GM12875 (cell line): Measurements from ENCODE around the gene CNTN6.

ENCODE experiments used
- H3K4me3 ChIP-seq: one replicate; pipeline ENCODE4 v1.5.1; 2011; ENCODE audit warnings: low read depth, low read length, control low read depth
- TF ChIP-seq, protein P1 (sequence below): IDR thresholded peaks from 2 replicates; pipeline ENCODE4 v1.5.1; 2011; ENCODE audit warnings: low read depth, mild to moderate bottlenecking, control low read depth, inconsistent platforms, low read length, moderate library complexity, borderline replicate concordance; ENCODE audit not compliant: insufficient read depth

The CNTN6 gene

DNA sequence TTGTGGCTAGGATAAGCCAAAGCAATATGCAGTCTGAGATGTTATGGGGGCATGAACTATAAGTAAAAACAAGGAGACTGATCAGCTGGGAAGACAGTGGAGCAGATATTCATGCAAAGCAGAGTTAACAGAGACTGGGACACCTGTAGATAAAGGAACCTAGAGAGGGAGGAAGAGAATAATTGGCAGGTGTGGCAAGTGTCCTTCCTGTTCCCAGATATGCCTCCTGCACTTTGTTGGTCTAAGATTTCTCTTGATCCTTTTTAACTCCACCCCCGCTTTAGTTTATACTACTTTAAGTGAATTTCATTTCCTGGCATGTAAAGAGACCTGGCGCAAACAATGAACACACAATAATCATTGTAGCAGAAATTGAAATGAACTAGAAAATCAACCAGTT is 169.4 kb downstream of the CNTN6 start:
- no peak overlapping the region for H3K4me3 ChIP-seq

DNA sequence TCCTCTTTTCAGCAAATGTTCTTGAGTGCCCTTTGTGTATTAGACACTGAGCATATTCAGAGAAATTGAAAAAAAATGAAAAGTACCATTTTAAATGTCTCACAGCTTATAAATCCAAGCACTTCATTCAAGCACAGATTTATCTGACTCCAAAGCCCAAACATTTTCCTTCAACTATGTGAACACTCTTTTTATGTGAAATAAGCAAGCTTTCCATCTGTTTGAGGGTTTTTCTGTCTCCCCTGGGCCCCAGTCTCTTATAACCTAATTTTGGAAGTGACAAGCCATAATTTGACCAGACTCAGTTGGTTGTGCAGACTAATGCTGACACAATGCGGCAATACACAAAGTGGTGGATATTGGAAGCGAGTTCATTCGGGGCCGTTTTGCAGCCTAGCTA is 170.3 kb downstream of the CNTN6 start:
- TF ChIP-seq, protein P1, sequence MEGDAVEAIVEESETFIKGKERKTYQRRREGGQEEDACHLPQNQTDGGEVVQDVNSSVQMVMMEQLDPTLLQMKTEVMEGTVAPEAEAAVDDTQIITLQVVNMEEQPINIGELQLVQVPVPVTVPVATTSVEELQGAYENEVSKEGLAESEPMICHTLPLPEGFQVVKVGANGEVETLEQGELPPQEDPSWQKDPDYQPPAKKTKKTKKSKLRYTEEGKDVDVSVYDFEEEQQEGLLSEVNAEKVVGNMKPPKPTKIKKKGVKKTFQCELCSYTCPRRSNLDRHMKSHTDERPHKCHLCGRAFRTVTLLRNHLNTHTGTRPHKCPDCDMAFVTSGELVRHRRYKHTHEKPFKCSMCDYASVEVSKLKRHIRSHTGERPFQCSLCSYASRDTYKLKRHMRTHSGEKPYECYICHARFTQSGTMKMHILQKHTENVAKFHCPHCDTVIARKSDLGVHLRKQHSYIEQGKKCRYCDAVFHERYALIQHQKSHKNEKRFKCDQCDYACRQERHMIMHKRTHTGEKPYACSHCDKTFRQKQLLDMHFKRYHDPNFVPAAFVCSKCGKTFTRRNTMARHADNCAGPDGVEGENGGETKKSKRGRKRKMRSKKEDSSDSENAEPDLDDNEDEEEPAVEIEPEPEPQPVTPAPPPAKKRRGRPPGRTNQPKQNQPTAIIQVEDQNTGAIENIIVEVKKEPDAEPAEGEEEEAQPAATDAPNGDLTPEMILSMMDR, result no peak
- H3K4me3 ChIP-seq, result no peak overlapping the region

More for the DNA sequence above, 169.4 kb downstream of the CNTN6 start:
- TF ChIP-seq, protein P1, result no peak

DNA sequence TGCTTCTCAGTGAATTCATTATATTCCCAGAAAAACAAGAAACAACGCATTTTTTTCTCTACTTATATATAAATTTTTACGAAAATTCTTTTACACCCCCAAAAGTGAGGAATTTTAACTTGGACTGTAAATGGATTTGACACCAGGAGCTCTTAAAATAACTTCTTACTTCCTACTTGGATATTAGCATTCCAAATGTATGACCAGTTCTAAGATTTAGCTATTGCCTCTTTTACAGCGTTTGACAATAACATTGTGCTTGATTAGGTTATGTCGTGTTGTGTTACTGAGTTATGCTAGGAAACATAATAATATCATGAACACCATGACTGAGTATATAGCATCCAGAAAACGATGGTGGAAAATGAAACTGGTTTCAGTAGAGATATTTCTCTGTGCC is 177.0 kb downstream of the CNTN6 start:
- no peak overlapping the region for H3K4me3 ChIP-seq
- TF ChIP-seq, protein P1, result no peak

DNA sequence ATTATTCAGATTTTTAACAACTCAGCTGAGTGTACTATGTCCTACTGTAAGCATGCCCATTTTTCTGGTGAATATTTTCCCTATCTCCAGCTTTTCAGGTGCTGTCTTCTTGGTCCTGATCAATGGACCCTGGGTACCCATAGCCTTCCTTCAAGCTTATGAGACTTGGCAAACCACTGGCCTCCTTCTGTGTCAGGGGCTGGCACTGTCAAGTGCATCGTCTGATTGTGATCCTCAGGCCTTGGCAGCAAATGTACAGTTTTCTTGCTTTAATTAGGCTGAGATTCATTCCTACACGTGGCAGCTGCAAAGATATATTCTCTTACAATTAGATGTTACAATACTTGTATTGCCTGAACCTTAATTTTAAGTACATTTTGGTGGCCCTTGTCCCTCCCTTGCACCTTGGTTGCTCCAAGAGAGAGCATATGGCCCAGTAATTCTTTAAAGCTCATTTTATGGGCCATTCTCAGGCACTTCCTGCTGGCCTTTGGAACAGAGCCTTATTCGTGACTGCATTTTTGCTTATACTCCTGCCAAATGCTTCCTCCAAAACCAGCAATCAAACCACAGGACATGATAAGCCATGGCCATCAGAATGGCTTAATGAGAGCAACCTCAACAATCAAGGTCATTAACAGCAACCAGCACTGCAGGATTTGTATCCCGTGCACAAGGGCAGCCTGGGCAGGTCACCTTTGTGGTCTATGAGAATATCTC is 179.9 kb downstream of the CNTN6 start:
- TF ChIP-seq, protein P1, result no peak
- H3K4me3 ChIP-seq, result no peak overlapping the region

DNA sequence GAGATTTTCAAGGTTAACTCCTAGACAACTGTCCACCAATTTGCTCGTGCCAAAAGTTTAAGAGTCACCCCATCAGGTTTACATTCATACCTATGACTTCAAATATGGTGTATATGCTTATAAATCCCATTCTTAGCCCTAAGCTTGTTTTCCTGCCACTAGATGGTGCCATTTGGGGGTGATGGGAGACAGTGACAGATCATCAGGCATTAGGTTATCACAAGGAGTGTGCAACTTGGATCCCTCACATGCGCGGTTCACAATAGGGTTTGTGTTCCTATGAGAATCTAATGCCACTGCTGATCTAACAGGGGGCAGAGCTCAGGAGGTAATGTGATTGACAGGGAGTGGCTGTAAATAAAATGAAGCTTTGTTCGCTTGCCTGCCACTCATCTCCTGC is 182.7 kb downstream of the CNTN6 start:
- no peak overlapping the region for H3K4me3 ChIP-seq
- TF ChIP-seq, protein P1, result peak; percentile 38; the same call in 1 of the 2 replicates

DNA sequence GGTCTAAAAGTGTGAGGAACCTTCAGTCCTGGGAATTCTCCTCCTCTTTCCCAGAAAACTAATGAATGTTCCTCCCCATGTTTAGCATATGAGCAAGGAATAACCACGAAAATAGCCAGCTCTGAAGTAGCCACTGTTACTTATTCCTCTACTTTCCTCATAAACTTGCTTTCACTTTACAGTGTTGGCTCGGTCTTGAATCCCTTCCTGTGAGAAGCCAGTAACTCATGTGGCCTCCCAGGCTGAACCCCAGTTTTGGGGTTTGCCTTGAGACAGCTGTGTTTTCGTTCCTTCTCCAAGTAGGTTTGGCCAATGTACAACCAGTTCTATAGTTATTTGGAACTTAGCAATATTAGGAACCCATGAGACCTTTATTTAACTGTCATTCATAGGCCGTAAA is 195.0 kb downstream of the CNTN6 start:
- H3K4me3 ChIP-seq, result no peak overlapping the region
- TF ChIP-seq, protein P1, result no peak

DNA sequence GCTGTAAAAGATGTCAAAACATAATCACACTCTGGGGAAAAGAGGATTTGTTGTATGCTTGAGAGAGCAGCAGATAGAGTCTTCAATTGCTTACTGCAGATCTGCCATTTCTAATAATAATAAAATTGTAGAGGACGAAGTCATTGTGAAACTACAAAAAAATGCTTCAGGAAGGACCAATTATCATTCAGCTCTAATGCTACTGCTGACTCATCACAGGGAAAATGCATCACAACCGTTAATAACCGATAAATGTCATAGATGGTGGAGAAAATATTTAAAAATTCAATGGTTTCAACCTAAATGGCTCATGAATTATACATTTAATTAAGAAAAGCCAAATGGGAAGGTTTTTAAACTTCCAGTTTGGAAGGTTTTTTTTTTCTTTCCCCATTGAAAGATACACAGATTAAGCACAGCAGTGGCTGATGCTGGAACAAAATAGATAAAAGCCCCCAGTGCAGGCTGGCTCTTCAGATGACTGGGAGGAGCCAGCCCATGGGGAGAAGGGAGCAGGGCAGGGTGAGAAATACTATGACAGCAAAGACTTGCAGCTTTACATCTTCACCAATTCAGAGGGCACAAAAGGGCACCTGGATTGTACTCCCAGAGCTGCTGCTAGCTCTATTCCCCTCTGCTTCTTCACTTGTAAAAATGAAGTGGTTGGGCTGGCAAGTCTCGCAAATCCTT is 196.1 kb downstream of the CNTN6 start:
- H3K4me3 ChIP-seq, result no peak overlapping the region
- TF ChIP-seq, protein P1, result no peak
